SU-DHL-6 (cell line): Measurements from ENCODE around the gene HRH2.

Source experiments
- CTCF ChIP-seq: fragments of 200-600 bp; sonication (generic); IDR thresholded peaks from one replicate; pipeline ENCODE4 v1.5.1; 2017; ENCODE audit warnings: antibody characterized with exemption, mild to moderate bottlenecking, low read length, moderate library complexity; ENCODE audit not compliant: insufficient read depth, poor library complexity, severe bottlenecking
- EZH2phosphoT487 ChIP-seq: fragments of 200-600 bp; sonication (generic), shearing (Covaris generic); conservative IDR thresholded peaks from 2 replicates; pipeline ENCODE4 v1.6.1; 2018; ENCODE audit warnings: mild to moderate bottlenecking, antibody characterized with exemption, low read length, moderate library complexity, mixed read lengths

GRCh38 chr5:175627005-175627404 lies 30.9 kb upstream of the HRH2 start:
- TF ChIP-seq CTCF (no peak), EZH2phosphoT487 (no peak)
